HEK293 (cell line): ENCODE data around the gene MSI2.

Experiments used
- GLIS1 ChIP-seq: fragments of 450-650 bp; formaldehyde crosslinking; IDR thresholded peaks from 2 replicates; pipeline ENCODE4 v1.5.1; 2016; ENCODE audit warnings: missing biosample characterization, missing genetic modification characterization
- HIC1 ChIP-seq: fragments of 450-650 bp; formaldehyde crosslinking; IDR thresholded peaks from 2 replicates; pipeline ENCODE4 v1.5.1; 2016; ENCODE audit warnings: missing biosample characterization, missing genetic modification characterization
- HOXA7 ChIP-seq: sonication (generic); formaldehyde crosslinking; IDR thresholded peaks from 2 replicates; pipeline ENCODE4 v1.8.1; 2022; ENCODE audit warnings: missing genetic modification reagents, borderline replicate concordance
- KLF1 ChIP-seq: fragments of 450-650 bp; formaldehyde crosslinking; IDR thresholded peaks from 2 replicates; pipeline ENCODE4 v1.5.1; 2016; ENCODE audit warnings: missing biosample characterization, missing genetic modification characterization
- KLF16 ChIP-seq: fragments of 450-650 bp; formaldehyde crosslinking; IDR thresholded peaks from 2 replicates; pipeline ENCODE4 v1.5.1; 2017; ENCODE audit warnings: missing biosample characterization, missing genetic modification characterization
- KLF17 ChIP-seq: fragments of 450-650 bp; formaldehyde crosslinking; IDR thresholded peaks from 2 replicates; pipeline ENCODE4 v1.5.1; 2016; ENCODE audit warnings: missing biosample characterization, missing genetic modification characterization
- KLF7 ChIP-seq: fragments of 450-650 bp; formaldehyde crosslinking; IDR thresholded peaks from 2 replicates; pipeline ENCODE4 v1.5.1; 2016; ENCODE audit warnings: missing biosample characterization, missing genetic modification characterization, borderline replicate concordance
- KLF8 ChIP-seq: fragments of 450-650 bp; formaldehyde crosslinking; IDR thresholded peaks from 2 replicates; pipeline ENCODE4 v1.5.1; 2016; ENCODE audit warnings: missing biosample characterization, missing genetic modification characterization
- PRDM4 ChIP-seq: fragments of 450-650 bp; formaldehyde crosslinking; IDR thresholded peaks from 2 replicates; pipeline ENCODE4 v1.5.1; 2017; ENCODE audit warnings: missing biosample characterization, missing genetic modification characterization
- REPIN1 ChIP-seq: fragments of 450-650 bp; formaldehyde crosslinking; IDR thresholded peaks from 2 replicates; pipeline ENCODE4 v1.5.1; 2017; ENCODE audit warnings: missing biosample characterization, missing genetic modification characterization, low read depth
- WT1 ChIP-seq: fragments of 450-650 bp; formaldehyde crosslinking; IDR thresholded peaks from 2 replicates; pipeline ENCODE4 v1.5.1; 2016; ENCODE audit warnings: missing biosample characterization, missing genetic modification characterization
- YY1 ChIP-seq: fragments of 450-650 bp; formaldehyde crosslinking; IDR thresholded peaks from 2 replicates; pipeline ENCODE4 v1.5.1; 2018; ENCODE audit warnings: missing biosample characterization, missing genetic modification characterization
- ZBTB48 ChIP-seq: fragments of 450-650 bp; formaldehyde crosslinking; IDR thresholded peaks from 2 replicates; pipeline ENCODE4 v1.5.1; 2016; ENCODE audit warnings: missing biosample characterization, missing genetic modification characterization
- ZEB2 ChIP-seq: fragments of 450-650 bp; formaldehyde crosslinking; IDR thresholded peaks from 2 replicates; pipeline ENCODE4 v1.5.1; 2016; ENCODE audit warnings: missing biosample characterization, missing genetic modification characterization
- ZFP3 ChIP-seq: fragments of 450-650 bp; formaldehyde crosslinking; IDR thresholded peaks from 2 replicates; pipeline ENCODE4 v1.5.1; 2016; ENCODE audit warnings: low read depth, missing biosample characterization, missing genetic modification characterization
- ZNF114 ChIP-seq: fragments of 450-650 bp; formaldehyde crosslinking; IDR thresholded peaks from 2 replicates; pipeline ENCODE4 v1.5.0; 2017; ENCODE audit warnings: missing biosample characterization, missing genetic modification characterization
- ZNF157 ChIP-seq: fragments of 450-650 bp; formaldehyde crosslinking; IDR thresholded peaks from 2 replicates; pipeline ENCODE4 v1.5.1; 2016; ENCODE audit warnings: missing biosample characterization, missing genetic modification characterization
- ZNF184 ChIP-seq: fragments of 450-650 bp; IDR thresholded peaks from 2 replicates; pipeline ENCODE4 v1.5.1; 2018; ENCODE audit warnings: missing biosample characterization, mild to moderate bottlenecking, missing genetic modification characterization
- ZNF2 ChIP-seq: fragments of 450-650 bp; formaldehyde crosslinking; IDR thresholded peaks from 2 replicates; pipeline ENCODE4 v1.5.1; 2016; ENCODE audit warnings: missing biosample characterization, missing genetic modification characterization
- ZNF202 ChIP-seq: fragments of 450-650 bp; formaldehyde crosslinking; IDR thresholded peaks from 2 replicates; pipeline ENCODE4 v1.5.1; 2016; ENCODE audit warnings: missing biosample characterization, missing genetic modification characterization, borderline replicate concordance
- ZNF223 ChIP-seq: fragments of 450-650 bp; formaldehyde crosslinking; IDR thresholded peaks from 2 replicates; pipeline ENCODE4 v1.5.1; 2016; ENCODE audit warnings: missing biosample characterization, missing genetic modification characterization
- ZNF266 ChIP-seq: fragments of 450-650 bp; formaldehyde crosslinking; IDR thresholded peaks from 2 replicates; pipeline ENCODE4 v1.5.1; 2016; ENCODE audit warnings: missing biosample characterization, missing genetic modification characterization, low read depth
- ZNF37A ChIP-seq: fragments of 450-650 bp; IDR thresholded peaks from 2 replicates; pipeline ENCODE4 v1.5.1; 2018; ENCODE audit warnings: missing biosample characterization, missing genetic modification characterization
- ZNF416 ChIP-seq: fragments of 450-650 bp; formaldehyde crosslinking; IDR thresholded peaks from 2 replicates; pipeline ENCODE4 v1.5.1; 2016; ENCODE audit warnings: missing biosample characterization, missing genetic modification characterization
- ZNF449 ChIP-seq: fragments of 450-650 bp; formaldehyde crosslinking; IDR thresholded peaks from 2 replicates; pipeline ENCODE4 v1.5.1; 2017; ENCODE audit warnings: missing biosample characterization, mild to moderate bottlenecking, missing genetic modification characterization, moderate library complexity
- ZNF549 ChIP-seq: fragments of 450-650 bp; IDR thresholded peaks from 2 replicates; pipeline ENCODE4 v1.5.1; 2018; ENCODE audit warnings: missing biosample characterization, missing genetic modification characterization, mild to moderate bottlenecking, inconsistent platforms, moderate library complexity
- ZNF560 ChIP-seq: fragments of 450-650 bp; formaldehyde crosslinking; IDR thresholded peaks from 2 replicates; pipeline ENCODE4 v1.5.1; 2017; ENCODE audit warnings: missing biosample characterization, missing genetic modification characterization, borderline replicate concordance
- ZNF571 ChIP-seq: fragments of 450-650 bp; formaldehyde crosslinking; IDR thresholded peaks from 2 replicates; pipeline ENCODE4 v1.5.0; 2017; ENCODE audit warnings: missing biosample characterization, missing genetic modification characterization
- ZNF747 ChIP-seq: fragments of 450-650 bp; formaldehyde crosslinking; IDR thresholded peaks from 2 replicates; pipeline ENCODE4 v1.5.1; 2016; ENCODE audit warnings: missing biosample characterization, missing genetic modification characterization
- ZNF76 ChIP-seq: fragments of 450-650 bp; formaldehyde crosslinking; IDR thresholded peaks from 2 replicates; pipeline ENCODE4; 2016; ENCODE audit warnings: low read depth, missing biosample characterization, missing genetic modification characterization, borderline replicate concordance
- ZNF777 ChIP-seq: fragments of 450-650 bp; formaldehyde crosslinking; IDR thresholded peaks from 2 replicates; pipeline ENCODE4 v1.5.1; 2017; ENCODE audit warnings: missing biosample characterization, missing genetic modification characterization, borderline replicate concordance
- ZNF843 ChIP-seq: fragments of 450-650 bp; formaldehyde crosslinking; IDR thresholded peaks from 2 replicates; pipeline ENCODE4 v1.5.1; 2016; ENCODE audit warnings: missing biosample characterization, missing genetic modification characterization
- ZSCAN4 ChIP-seq: fragments of 450-650 bp; formaldehyde crosslinking; IDR thresholded peaks from 2 replicates; pipeline ENCODE4 v1.5.1; 2017; ENCODE audit warnings: missing biosample characterization, missing genetic modification characterization

The MSI2 gene

GRCh38 chr17:57541472-57542394, 285.4 kb downstream of the MSI2 start (continued):
- TF ChIP-seq PRDM4 (tag by site-specific recombination) (0 out of 2 replicates have a peak, but pooled peaks have one; percentile 13), KLF1 (peak; percentile 59; the same call in 1 of the 2 replicates), ZNF184 (tag by site-specific recombination) (no peak; the same call in 1 of the 2 replicates), KLF16 (peak; percentile 13; the same call in 1 of the 2 replicates), ZSCAN4 (tag by site-specific recombination) (no peak), KLF17 (tag by site-specific recombination) (peak; percentile 91), ZNF449 (tag by site-specific recombination) (peak; percentile 75), ZNF843 (tag by site-specific recombination) (peak; percentile 65; the same call in 1 of the 2 replicates), KLF8 (tag by site-specific recombination) (peak; percentile 82), ZNF560 (tag by site-specific recombination) (no peak), HOXA7 (no peak), ZNF549 (tag by site-specific recombination) (no peak), ZNF114 (tag by site-specific recombination) (no peak), KLF7 (tag by site-specific recombination) (no peak), ZNF416 (tag by site-specific recombination) (no peak), WT1 (tag by site-specific recombination) (peak; percentile 64), GLIS1 (tag by site-specific recombination) (peak; percentile 40), YY1 (tag by site-specific recombination) (no peak), ZNF266 (tag by site-specific recombination) (no peak), ZNF223 (no peak), ZNF747 (no peak), ZNF2 (tag by site-specific recombination) (peak; percentile 46; the same call in 1 of the 2 replicates), ZNF202 (no peak), ZBTB48 (peak; percentile 41; the same call in 1 of the 2 replicates), HIC1 (peak; percentile 93), ZNF37A (tag by site-specific recombination) (no peak), ZNF76 (tag by site-specific recombination) (no peak), ZFP3 (tag by site-specific recombination) (no peak), ZEB2 (tag by site-specific recombination) (peak; percentile 92), ZNF571 (tag by site-specific recombination) (no peak), REPIN1 (tag by site-specific recombination) (no peak), ZNF157 (tag by site-specific recombination) (no peak), ZNF777 (tag by site-specific recombination) (no peak)
